OCI-LY3 (cell line): ENCODE measurements around the gene PLEK2.

Experiments used
- CTCF ChIP-seq: fragments of 200-600, 300-600 bp; sonication (generic); IDR thresholded peaks from 2 replicates; pipeline ENCODE4 v1.5.1; 2014; ENCODE audit warnings: antibody characterized with exemption, low read length, low read depth
- EZH2phosphoT487 ChIP-seq: fragments of 200-600 bp; shearing (Covaris generic); IDR thresholded peaks from 2 replicates; pipeline ENCODE4 v1.6.1; 2018; ENCODE audit warnings: antibody characterized with exemption, mixed run types, low read depth

DNA sequence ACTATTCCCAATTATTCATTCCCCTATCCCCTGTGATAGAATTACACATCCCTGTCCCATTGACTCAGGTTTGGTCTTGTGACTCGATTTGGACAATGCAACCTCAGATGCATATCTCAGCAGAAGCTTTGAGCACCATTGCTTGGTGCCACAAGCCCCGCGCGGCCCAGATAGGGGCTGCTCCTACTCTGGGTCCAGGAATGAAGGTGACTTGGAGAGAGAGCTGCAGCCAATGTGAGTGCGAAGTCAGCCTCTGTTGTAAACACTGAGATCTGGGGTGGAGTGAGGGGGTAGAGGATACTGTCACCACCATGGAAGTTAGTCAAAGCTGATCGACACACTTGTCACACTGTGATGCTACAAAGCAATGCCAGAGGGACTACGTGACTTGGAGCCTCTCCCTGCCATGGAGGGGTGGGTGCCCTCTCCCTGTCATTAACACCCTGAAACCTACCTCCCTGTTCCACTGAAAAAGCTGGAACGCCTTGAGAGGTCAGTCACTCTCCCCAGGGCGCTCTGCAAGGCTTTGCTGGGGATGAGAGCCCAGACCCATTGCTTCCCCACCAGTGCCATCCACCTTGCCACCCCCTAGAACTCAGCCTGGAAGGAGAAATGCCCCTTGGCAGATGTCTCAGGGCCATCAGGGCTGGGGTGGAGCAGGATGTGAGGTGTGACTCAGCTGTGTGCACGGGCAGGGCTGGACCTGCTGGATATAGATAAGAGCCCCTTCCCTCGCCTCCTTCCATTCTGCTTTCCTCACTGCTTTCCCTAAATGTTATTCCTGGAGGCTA is 6.6 kb upstream of the PLEK2 start:
- TF ChIP-seq CTCF: no peak
- TF ChIP-seq EZH2phosphoT487: no peak
